H1 (cell line): ENCODE data around the gene MYL7. TPM values are rescaled to one million over a fixed set of nuclear protein-coding genes. Genes with fewer than 3 reads are reported as not detected.

Experiments
- CTCF ChIA-PET: fragments of 300-600 bp; sonication (Branson Sonifier 250); formaldehyde crosslinking; loops from one replicate; lab custom pipeline; 2021; ENCODE audit not compliant: partially characterized antibody; lab: Charles Lee
- POLR2A ChIA-PET: fragments of 300-600 bp; sonication (Branson Sonifier 250); formaldehyde crosslinking; loops from one replicate; lab custom pipeline; 2021; ENCODE audit warnings: inconsistent platforms; ENCODE audit not compliant: partially characterized antibody; lab: Charles Lee
- DNase-seq, 2 experiments: peaks; one replicate each; pipeline versions ENCODE4 v3.0.0 to v3.0.0-alpha.2; 2010 to 2022; ENCODE audit warnings: low spot score in 2 of 2, low read depth in 1 of 2, mixed read lengths in 1 of 2
- FAIRE-seq: peaks from 2 replicates; lab custom pipeline; 2011; peaks lifted over from hg19 to GRCh38; lab: Jason Lieb, UNC
- H2AFZ ChIP-seq: 2 replicates; pipeline ENCODE4 v1.8.1; 2012; ENCODE audit warnings: low read length, inconsistent platforms
- H2AK5ac ChIP-seq: 2 replicates; pipeline ENCODE4 v1.6.1; 2013; ENCODE audit warnings: low read depth, low read length
- H2BK120ac ChIP-seq: replicated peaks from 2 replicates; pipeline ENCODE3; 2013; ENCODE audit warnings: low read depth, low read length, inconsistent platforms
- H2BK12ac ChIP-seq: 2 replicates; pipeline ENCODE4 v1.6.1; 2013; ENCODE audit warnings: low read depth, low read length
- H2BK15ac ChIP-seq: 2 replicates; pipeline ENCODE4 v1.6.1; 2013; ENCODE audit warnings: low read length
- H2BK20ac ChIP-seq: 2 replicates; pipeline ENCODE4 v1.6.1; 2013; ENCODE audit warnings: low read length
- H2BK5ac ChIP-seq: 2 replicates; pipeline ENCODE4 v1.6.1; 2013; ENCODE audit warnings: low read depth, low read length
- H3K14ac ChIP-seq: 2 replicates; pipeline ENCODE4 v1.6.1; 2013; ENCODE audit warnings: inconsistent platforms; ENCODE audit not compliant: insufficient read length
- H3K18ac ChIP-seq: 2 replicates; pipeline ENCODE4 v1.6.1; 2013; ENCODE audit warnings: low read length; ENCODE audit errors: extremely low read depth
- H3K23ac ChIP-seq: 2 replicates; pipeline ENCODE4 v1.6.1; 2013; ENCODE audit warnings: inconsistent platforms; ENCODE audit not compliant: insufficient read length
- H3K23me2 ChIP-seq: 2 replicates; pipeline ENCODE4 v1.6.1; 2013; ENCODE audit warnings: low read depth, low read length
- H3K27ac ChIP-seq: 2 replicates; pipeline ENCODE4 v1.6.1; 2011; ENCODE audit warnings: low read depth, low read length, inconsistent platforms
- H3K27me3 ChIP-seq, 4 experiments: replicated peaks in 1 of 4; 1 replicate in 1 of 4; 2 replicates in 3 of 4; pipeline versions ENCODE4 v1.6.1 to v1.8.1; 2011 to 2013; ENCODE audit warnings: low read length in 3 of 4, mild to moderate bottlenecking in 3 of 4, inconsistent platforms in 2 of 4, mixed read lengths in 2 of 4, moderate library complexity in 1 of 4; ENCODE audit not compliant: control insufficient read depth in 3 of 4, insufficient read depth in 3 of 4; ENCODE audit errors: extremely low read depth in 1 of 4
- H3K36me3 ChIP-seq, 4 experiments: 2 replicates each; pipeline versions ENCODE4 v1.6.1 to v1.8.1; 2011 to 2013; ENCODE audit warnings: mild to moderate bottlenecking in 4 of 4, low read length in 3 of 4, moderate library complexity in 2 of 4, control low read depth in 1 of 4, inconsistent platforms in 1 of 4; ENCODE audit not compliant: insufficient read depth in 4 of 4, control insufficient read depth in 2 of 4
- H3K4ac ChIP-seq: replicated peaks from 2 replicates; pipeline ENCODE3; 2013; ENCODE audit warnings: low read length, low read depth, mixed read lengths, inconsistent platforms; ENCODE audit not compliant: insufficient read length
- H3K4me1 ChIP-seq, 4 experiments: replicated peaks in 1 of 4; 1 replicate in 1 of 4; 2 replicates in 3 of 4; pipeline versions ENCODE4 v1.6.1 to v1.8.1; 2011 to 2013; ENCODE audit warnings: low read length in 3 of 4, inconsistent platforms in 2 of 4, mixed read lengths in 1 of 4; ENCODE audit not compliant: insufficient read depth in 4 of 4, control insufficient read depth in 3 of 4
- H3K4me2 ChIP-seq, 2 experiments: 2 replicates each; pipeline versions ENCODE4 v1.6.1 to v1.8.1; 2011 to 2013; ENCODE audit warnings: low read depth in 2 of 2, low read length in 2 of 2, control low read depth in 1 of 2, inconsistent platforms in 1 of 2, mild to moderate bottlenecking in 1 of 2; ENCODE audit not compliant: insufficient read depth in 1 of 2
- H3K4me3 ChIP-seq, 4 experiments: fragments of 200-600, 300-600 bp in 1 of 4; sonication (generic), shearing (Covaris generic), sonication (Bioruptor Twin) in 1 of 4; 2 replicates each; pipeline versions ENCODE4 v1.5.1 to v1.8.1; 2011 to 2016; ENCODE audit warnings: low read length in 4 of 4, low read depth in 3 of 4, control low read depth in 2 of 4, inconsistent platforms in 2 of 4, mild to moderate bottlenecking in 2 of 4, mixed read lengths in 1 of 4, moderate library complexity in 1 of 4; ENCODE audit not compliant: insufficient read depth in 2 of 4; ENCODE audit errors: extremely low read depth in 1 of 4
- H3K56ac ChIP-seq: replicated peaks from 2 replicates; pipeline ENCODE3; 2013; ENCODE audit warnings: low read depth, mild to moderate bottlenecking, mixed read lengths, low read length, inconsistent platforms; ENCODE audit not compliant: insufficient read length
- H3K79me1 ChIP-seq: 2 replicates; pipeline ENCODE4 v1.6.1; 2013; ENCODE audit warnings: low read depth, low read length, control low read depth
- H3K79me2 ChIP-seq, 2 experiments: 2 replicates each; pipeline versions ENCODE4 v1.6.1 to v1.8.1; 2012 to 2013; ENCODE audit warnings: low read length in 2 of 2, mild to moderate bottlenecking in 2 of 2, inconsistent platforms in 1 of 2; ENCODE audit not compliant: insufficient read depth in 2 of 2, control insufficient read depth in 1 of 2
- H3K9ac ChIP-seq, 4 experiments: replicated peaks in 1 of 4; 1 replicate in 1 of 4; 2 replicates in 3 of 4; pipeline versions ENCODE4 v1.6.1 to v1.8.1; 2011 to 2013; ENCODE audit warnings: low read depth in 3 of 4, low read length in 3 of 4, control low read depth in 2 of 4, mild to moderate bottlenecking in 2 of 4, moderate library complexity in 2 of 4, inconsistent platforms in 1 of 4; ENCODE audit errors: extremely low read depth in 1 of 4
- H3K9me3 ChIP-seq, 2 experiments: 2 replicates each; pipeline versions ENCODE4 v1.6.1 to v1.8.1; 2012 to 2013; ENCODE audit warnings: mild to moderate bottlenecking in 2 of 2, moderate library complexity in 2 of 2, control low read depth in 1 of 2, inconsistent platforms in 1 of 2, low read depth in 1 of 2, low read length in 1 of 2, mixed read lengths in 1 of 2; ENCODE audit not compliant: insufficient read depth in 2 of 2
- H4K20me1 ChIP-seq, 2 experiments: replicated peaks in 1 of 2; 2 replicates each; pipeline versions ENCODE3 to v1.8.1; 2011 to 2013; ENCODE audit warnings: inconsistent platforms in 2 of 2, low read length in 2 of 2, mild to moderate bottlenecking in 1 of 2; ENCODE audit not compliant: insufficient read depth in 2 of 2, control insufficient read depth in 1 of 2
- H4K5ac ChIP-seq: 2 replicates; pipeline ENCODE4 v1.6.1; 2013; ENCODE audit warnings: low read length, low read depth, mixed read lengths, inconsistent platforms; ENCODE audit not compliant: insufficient read length
- H4K8ac ChIP-seq: 2 replicates; pipeline ENCODE4 v1.8.0; 2013; ENCODE audit warnings: mild to moderate bottlenecking, moderate library complexity, low read length, inconsistent platforms; ENCODE audit not compliant: insufficient read depth; ENCODE audit errors: extremely low read depth
- H4K91ac ChIP-seq: replicated peaks from 2 replicates; pipeline ENCODE3; 2013; ENCODE audit warnings: low read length, mixed read lengths, inconsistent platforms; ENCODE audit not compliant: insufficient read length
- BCL11A ChIP-seq, 2 experiments: IDR thresholded peaks; one replicate each; pipeline ENCODE4 v1.6.1; 2011; ENCODE audit warnings: low read depth in 2 of 2, low read length in 2 of 2, mild to moderate bottlenecking in 2 of 2
- JUN ChIP-seq: IDR thresholded peaks from 2 replicates; pipeline ENCODE4 v1.6.1; 2011; ENCODE audit warnings: low read depth, mild to moderate bottlenecking, improper control_type of control experiment, low read length
- JUND ChIP-seq: IDR thresholded peaks from 2 replicates; pipeline ENCODE4 v1.6.1; 2011; ENCODE audit warnings: mild to moderate bottlenecking, improper control_type of control experiment, low read length
- KDM5A ChIP-seq: fragments of 200-600 bp; IDR thresholded peaks from 2 replicates; pipeline ENCODE4 v1.7.1; 2012; ENCODE audit warnings: mild to moderate bottlenecking, low read length, inconsistent platforms, mixed read lengths
- PHF8 ChIP-seq: fragments of 200-600 bp; sonication (generic); conservative IDR thresholded peaks from 2 replicates; pipeline ENCODE4 v1.7.1; 2012; ENCODE audit warnings: low read depth, mild to moderate bottlenecking, inconsistent platforms, low read length, moderate library complexity
- POLR2AphosphoS5 ChIP-seq: IDR thresholded peaks from 2 replicates; pipeline ENCODE4 v1.6.1; 2011; ENCODE audit warnings: low read depth, low read length
- RBBP5 ChIP-seq: IDR thresholded peaks from 2 replicates; pipeline ENCODE4 v1.7.1; 2012; ENCODE audit warnings: low read depth, mild to moderate bottlenecking, inconsistent platforms, low read length, moderate library complexity, borderline replicate concordance
- SIN3A ChIP-seq, 2 experiments: IDR thresholded peaks in 1 of 2; conservative IDR thresholded peaks in 1 of 2; 2 replicates each; pipeline ENCODE4 v1.6.1; 2011 to 2012; ENCODE audit warnings: low read length in 2 of 2, improper control_type of control experiment in 1 of 2, low read depth in 1 of 2, mild to moderate bottlenecking in 1 of 2
- SUZ12 ChIP-seq: fragments of 200-600 bp; sonication (generic); IDR thresholded peaks from 2 replicates; pipeline ENCODE4 v1.6.1; 2012; ENCODE audit warnings: mild to moderate bottlenecking, inconsistent platforms, low read length, moderate library complexity, mixed read lengths
- TAF7 ChIP-seq: optimal IDR thresholded peaks from 2 replicates; pipeline ENCODE3; 2011; ENCODE audit warnings: low read depth, mild to moderate bottlenecking, inconsistent platforms, low read length, moderate library complexity, borderline replicate concordance
- TEAD4 ChIP-seq: IDR thresholded peaks from 2 replicates; pipeline ENCODE4 v1.6.1; 2012; ENCODE audit warnings: low read depth, low read length, inconsistent platforms, mixed read lengths
- WGBS, 2 experiments: shearing (Covaris generic) in 1 of 2; methylation state at CpG; one replicate each; pipeline versions ENCODE4 v1.1.6 to v1.1.7; 2013 to 2015; ENCODE audit warnings: low lambda C conversion rate in 2 of 2, mixed read lengths in 2 of 2, inconsistent platforms in 1 of 2, low coverage in 1 of 2, missing lambda C conversion rate in 1 of 2; ENCODE audit not compliant: insufficient replicate concordance in 2 of 2, insufficient coverage in 1 of 2, insufficient read length in 1 of 2; ENCODE audit errors: extremely low coverage in 1 of 2, missing lambda C conversion rate in 1 of 2; 5-methylcytosine and 5-hydroxymethylcytosine counted together
- polyA plus RNA-seq, 7 experiments: library from polyadenylated mRNA; depleted of rRNA in 3 of 7; stranded (reverse) in 5 of 7; unstranded in 2 of 7; fragments of >200 nt in 5 of 7; fragments of 200-250 nt in 2 of 7; gene quantifications; 1 replicate in 5 of 7; 2 replicates in 1 of 7; 4 replicates in 1 of 7; pipeline versions ENCODE4 v1.2.1 to v1.2.3, GENCODE V29; 2011 to 2013; ENCODE audit warnings: missing spikeins in 2 of 7, mixed read lengths in 2 of 7
- total RNA-seq: library from RNA; stranded (reverse); fragmentation: NEBNext Ultra II Directional; extraction: Animal tissue kit (Norgen Biotek cat#: 25700); gene quantifications from 2 replicates; pipeline ENCODE4 v1.2.1, GENCODE V29; 2021

MYL7 gene
- total and polyA plus RNA-seq, 2 of the 8 experiments (the other 6 are each of a cell fraction or from before 2014, with no cell fraction given), result 3.3 to 3.4 TPM

DNA sequence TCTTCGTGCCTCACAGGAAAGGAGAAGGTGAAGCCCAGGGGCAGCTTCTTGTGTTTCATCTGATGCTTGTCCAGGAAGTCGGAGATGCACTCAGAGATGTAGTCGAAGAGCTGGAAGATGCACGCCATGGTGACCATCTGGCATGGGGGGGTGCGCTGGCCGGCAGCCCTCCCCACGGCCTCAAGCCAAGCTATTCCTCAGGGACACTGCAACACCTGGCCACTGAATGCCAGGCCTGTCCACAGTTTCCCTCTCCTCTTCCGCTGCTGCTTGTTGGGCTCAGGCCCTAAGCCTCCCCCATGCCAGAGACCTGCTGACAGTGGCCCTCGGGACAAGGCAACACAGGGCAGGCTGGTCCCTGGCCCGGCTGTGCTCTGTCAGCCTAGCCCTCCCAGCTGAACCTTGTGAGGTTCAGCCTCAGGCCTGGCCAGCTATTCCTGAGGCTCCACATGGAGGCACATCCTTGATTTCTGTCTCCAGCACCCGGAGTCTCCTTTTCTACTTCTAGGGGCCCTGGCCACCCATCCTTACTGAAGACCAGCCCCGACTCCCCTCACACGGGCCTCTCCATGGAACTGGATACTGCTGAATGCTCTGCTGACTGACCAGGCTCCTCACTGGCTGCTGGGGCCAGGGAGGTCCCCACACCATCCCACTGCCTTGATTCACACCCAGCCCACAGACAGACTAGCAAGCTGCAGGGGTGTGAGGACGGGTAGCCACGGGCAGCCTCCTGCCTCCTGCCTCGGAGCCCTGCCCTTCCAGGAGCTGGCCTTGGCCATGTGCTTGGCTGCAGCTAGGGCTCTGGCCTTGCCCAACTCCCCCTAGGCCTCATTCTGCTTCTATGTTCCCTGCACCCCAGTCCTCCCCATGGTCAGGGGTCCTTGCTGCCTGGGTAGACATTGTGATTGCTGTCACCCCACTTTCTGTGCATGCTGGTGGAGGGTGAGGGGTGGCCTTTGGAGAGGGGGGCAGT is 10.1 kb upstream of the MYL7 start:
- Histone ChIP-seq H3K9ac (no peak overlapping the region), H2BK15ac (no peak overlapping the region), H3K23ac (no peak overlapping the region), H3K79me2 (no peaks in the 10 kb centered on the region), H3K23me2 (peaks cover 1% of the 10 kb centered on the region; the same call in 1 of the 2 replicates), H3K4me3 (no peak overlapping the region), H3K56ac (no peak overlapping the region), H4K91ac (no peak overlapping the region), H2AFZ (no peak overlapping the region), H3K79me1 (no peaks in the 10 kb centered on the region), H4K5ac (no peak overlapping the region), H3K18ac (no peak overlapping the region), H2AK5ac (no peak overlapping the region), H3K4ac (no peak overlapping the region), H4K8ac (no peak overlapping the region; the same call in 1 of the 2 replicates), H2BK20ac (no peak overlapping the region), H3K14ac (no peak overlapping the region), H3K27ac (no peak overlapping the region), H2BK120ac (no peak overlapping the region), H3K4me2 (no peak overlapping the region), H3K9me3 (no peaks in the 10 kb centered on the region), H3K4me1 (peaks cover 0 to 9% (median 5%) of the 10 kb centered on the region in 4 experiments; a peak in 4 of 7 replicates), H3K36me3 (no peaks in the 10 kb centered on the region), H3K27me3 (peaks cover 0 to 5% (median 2%) of the 10 kb centered on the region in 4 experiments; a peak in 3 of 7 replicates), H2BK5ac (no peak overlapping the region), H2BK12ac (no peak overlapping the region), H4K20me1 (no peaks in the 10 kb centered on the region)
- whole genome bisulfite sequencing, 2 experiments, result 95% methylated on average over 16 of the region's 16 CpGs; no CpG with 5 or more reads in 1 of the 2 experiments
- DNase-seq, result no peak
- CTCF ChIA-PET, result interaction anchor here (1.0 to 6.1 kb wide), 6 partner anchors 20 to 79 kb away, joined by 3 to 46 read pairs (median 4); no protein-coding TSS in a partner anchor
- no peak for FAIRE-seq
- POLR2A ChIA-PET, result interaction anchor here (0.9 to 1.8 kb wide), 3 partner anchors 11 to 50 kb away, joined by 3 to 5 read pairs (median 3); partner anchors contain the start of gene POLD2
- no peak for TF ChIP-seq KDM5A
- TF ChIP-seq TAF7, result no peak
- TF ChIP-seq JUND, result no peak
- TF ChIP-seq BCL11A (IDR thresholded peaks at IDR 0.05; ENCODE audit: low read depth in 2 of 2, low read length in 2 of 2), result no peak
- TF ChIP-seq RBBP5, result no peak
- TF ChIP-seq POLR2AphosphoS5, result no peak
- TF ChIP-seq TEAD4, result no peak
- TF ChIP-seq SIN3A (conservative IDR thresholded peaks at IDR 0.05 in 1 of 2, IDR thresholded peaks at IDR 0.05 in 1 of 2; ENCODE audit: low read depth in 1 of 2, low read length in 2 of 2), result no peak
- no peak for TF ChIP-seq PHF8
- no peak for TF ChIP-seq JUN
- no peak for TF ChIP-seq SUZ12
